Measurements from ENCODE around the gene ABCC6.

DNA sequence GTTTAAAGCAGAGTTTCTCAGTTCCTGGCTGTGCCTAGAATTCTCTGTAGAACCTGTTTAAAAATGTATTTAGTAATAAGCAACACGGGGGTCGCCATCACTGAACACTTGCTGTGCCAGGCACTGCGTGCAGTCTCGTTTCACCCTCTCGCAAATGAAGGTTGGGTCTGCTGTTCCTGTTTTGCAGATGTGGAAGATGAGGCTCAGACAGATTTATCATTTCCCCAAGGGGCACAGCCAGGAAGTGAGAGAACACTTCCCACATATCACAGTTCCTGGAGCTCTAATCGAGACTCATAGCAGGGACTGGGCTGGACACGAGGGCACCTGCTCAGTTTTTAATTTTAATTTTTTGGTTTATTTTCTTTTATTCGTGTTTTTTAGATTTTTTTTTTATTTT lies 122.7 kb downstream of the ABCC6 start:
- TF ChIP-seq, protein P1, sequence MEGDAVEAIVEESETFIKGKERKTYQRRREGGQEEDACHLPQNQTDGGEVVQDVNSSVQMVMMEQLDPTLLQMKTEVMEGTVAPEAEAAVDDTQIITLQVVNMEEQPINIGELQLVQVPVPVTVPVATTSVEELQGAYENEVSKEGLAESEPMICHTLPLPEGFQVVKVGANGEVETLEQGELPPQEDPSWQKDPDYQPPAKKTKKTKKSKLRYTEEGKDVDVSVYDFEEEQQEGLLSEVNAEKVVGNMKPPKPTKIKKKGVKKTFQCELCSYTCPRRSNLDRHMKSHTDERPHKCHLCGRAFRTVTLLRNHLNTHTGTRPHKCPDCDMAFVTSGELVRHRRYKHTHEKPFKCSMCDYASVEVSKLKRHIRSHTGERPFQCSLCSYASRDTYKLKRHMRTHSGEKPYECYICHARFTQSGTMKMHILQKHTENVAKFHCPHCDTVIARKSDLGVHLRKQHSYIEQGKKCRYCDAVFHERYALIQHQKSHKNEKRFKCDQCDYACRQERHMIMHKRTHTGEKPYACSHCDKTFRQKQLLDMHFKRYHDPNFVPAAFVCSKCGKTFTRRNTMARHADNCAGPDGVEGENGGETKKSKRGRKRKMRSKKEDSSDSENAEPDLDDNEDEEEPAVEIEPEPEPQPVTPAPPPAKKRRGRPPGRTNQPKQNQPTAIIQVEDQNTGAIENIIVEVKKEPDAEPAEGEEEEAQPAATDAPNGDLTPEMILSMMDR (IDR thresholded peaks at IDR 0.05; ENCODE audit: insufficient read depth, low read length, poor library complexity, severe bottlenecking), result no peak
- no peak for TF ChIP-seq EZH2phosphoT487 (conservative IDR thresholded peaks at IDR 0.05; ENCODE audit: low read length)
